DND-41 (cell line): ENCODE data around the gene ARHGAP31.
"Not testable (repeated sequence)": the region's sequence is repeated elsewhere in the genome, so short reads cannot be mapped to it uniquely, and the experiment has no call there.

Experiments used
- ATAC-seq: fragments of 200-7000 bp; cut with Tn5 transposase; 3 replicates; pipeline ENCODE4 v1.9.1; 2021; ENCODE audit warnings: low read depth; ENCODE audit not compliant: insufficient read depth
- DNase-seq: peaks from one replicate; pipeline ENCODE4 v3.0.0-alpha.2; 2020
- H2AFZ ChIP-seq: 2 replicates; pipeline ENCODE4 v1.6.0; 2012; ENCODE audit warnings: low read depth, low read length
- H3K27ac ChIP-seq: 2 replicates; pipeline ENCODE4 v1.5.1; 2012; ENCODE audit warnings: low read length, inconsistent platforms
- H3K27me3 ChIP-seq: fragments of 200-600 bp; sonication (generic); 2 replicates; pipeline ENCODE4 v1.6.0; 2012; ENCODE audit warnings: low read length, mild to moderate bottlenecking, inconsistent platforms; ENCODE audit not compliant: insufficient read depth, poor library complexity
- H3K36me3 ChIP-seq: 2 replicates; pipeline ENCODE4 v1.5.1; 2012; ENCODE audit warnings: low read length, inconsistent platforms; ENCODE audit not compliant: insufficient read depth
- H3K4me1 ChIP-seq: 2 replicates; pipeline ENCODE4 v1.5.1; 2012; ENCODE audit warnings: mild to moderate bottlenecking, low read length; ENCODE audit not compliant: insufficient read depth
- H3K4me2 ChIP-seq: 2 replicates; pipeline ENCODE4 v1.6.0; 2012; ENCODE audit warnings: mild to moderate bottlenecking, moderate library complexity, low read length, inconsistent platforms; ENCODE audit not compliant: insufficient read depth
- H3K4me3 ChIP-seq, 2 experiments: fragments of 200-600 bp in 1 of 2; shearing (Covaris generic) in 1 of 2; 2 replicates each; pipeline ENCODE4 v1.5.1; 2012 to 2016; ENCODE audit warnings: inconsistent platforms in 2 of 2, low read length in 2 of 2, mild to moderate bottlenecking in 2 of 2, low read depth in 1 of 2, moderate library complexity in 1 of 2
- H3K79me2 ChIP-seq: 2 replicates; pipeline ENCODE4 v1.6.0; 2012; ENCODE audit warnings: low read length, inconsistent platforms; ENCODE audit not compliant: insufficient read depth
- H3K9ac ChIP-seq: 2 replicates; pipeline ENCODE4 v1.6.0; 2012; ENCODE audit warnings: low read depth, mild to moderate bottlenecking, inconsistent platforms, low read length, moderate library complexity
- H3K9me3 ChIP-seq: 2 replicates; pipeline ENCODE4 v1.5.1; 2012; ENCODE audit warnings: low read length, moderate library complexity, mild to moderate bottlenecking, inconsistent platforms; ENCODE audit not compliant: insufficient read depth, severe bottlenecking
- H4K20me1 ChIP-seq: 2 replicates; pipeline ENCODE4 v1.6.0; 2012; ENCODE audit warnings: low read length; ENCODE audit not compliant: insufficient read depth
- CTCF ChIP-seq: IDR thresholded peaks from 2 replicates; pipeline ENCODE4 v1.5.1; 2012; ENCODE audit warnings: borderline replicate concordance, low read length, moderate library complexity, mild to moderate bottlenecking; ENCODE audit not compliant: poor library complexity, severe bottlenecking; ENCODE audit errors: extremely low read depth
- EZH2 ChIP-seq: IDR thresholded peaks from 3 replicates; pipeline ENCODE4 v1.6.1; 2012; ENCODE audit warnings: borderline replicate concordance, low read depth, mild to moderate bottlenecking, moderate library complexity, low read length, inconsistent platforms; ENCODE audit not compliant: severe bottlenecking

Gene ARHGAP31

GRCh38 chr3:119259821-119260220, 34.4 kb upstream of the ARHGAP31 start:
- ATAC-seq, result no peak
- H3K4me2 ChIP-seq, result no peak overlapping the region
- H3K36me3 ChIP-seq, result no peaks in the 10 kb centered on the region
- H3K79me2 ChIP-seq, result no peaks in the 10 kb centered on the region
- DNase-seq, result no peak
- no peaks in the 10 kb centered on the region for H3K4me1 ChIP-seq
- H3K9ac ChIP-seq, result no peak overlapping the region
- TF ChIP-seq EZH2 (no peak), CTCF (no peak)
- H3K9me3 ChIP-seq, result no peaks in the 10 kb centered on the region
- H3K27ac ChIP-seq, result no peak overlapping the region
- H4K20me1 ChIP-seq, result no peaks in the 10 kb centered on the region
- no peak overlapping the region for H2AFZ ChIP-seq
- no peak overlapping the region for H3K4me3 ChIP-seq
- no peaks in the 10 kb centered on the region for H3K27me3 ChIP-seq

DNA sequence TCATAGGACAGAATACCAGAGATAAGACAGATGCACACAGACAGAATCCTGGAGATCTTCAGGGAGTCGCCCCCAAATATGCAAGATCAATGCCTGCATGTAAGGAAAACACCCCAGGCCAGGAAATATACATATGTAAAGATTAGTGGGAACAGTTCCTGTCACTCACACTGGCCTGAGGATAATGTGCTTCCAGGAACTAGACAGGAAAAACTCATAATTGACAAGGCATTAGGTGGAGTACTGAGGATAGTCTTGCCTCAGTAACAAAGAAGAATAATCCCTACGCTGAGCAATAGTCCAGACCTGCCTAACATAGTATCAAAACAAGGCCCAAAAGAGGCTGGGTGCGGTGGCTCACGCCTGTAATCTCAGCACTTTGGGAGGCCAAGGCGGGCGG, 33.1 kb upstream of the ARHGAP31 start:
- H3K4me1 ChIP-seq, result no peaks in the 10 kb centered on the region
- no peak for DNase-seq
- no peak overlapping the region for H3K4me2 ChIP-seq
- no peak overlapping the region for H3K9ac ChIP-seq
- no peak overlapping the region for H2AFZ ChIP-seq
- H3K27ac ChIP-seq, result no peak overlapping the region
- no peaks in the 10 kb centered on the region for H3K79me2 ChIP-seq
- H3K36me3 ChIP-seq, result no peaks in the 10 kb centered on the region
- no peak for ATAC-seq
- H3K27me3 ChIP-seq, result no peaks in the 10 kb centered on the region
- no peak overlapping the region for H3K4me3 ChIP-seq
- H3K9me3 ChIP-seq, result no peaks in the 10 kb centered on the region
- TF ChIP-seq CTCF, result no peak
- H4K20me1 ChIP-seq, result no peaks in the 10 kb centered on the region

DNA sequence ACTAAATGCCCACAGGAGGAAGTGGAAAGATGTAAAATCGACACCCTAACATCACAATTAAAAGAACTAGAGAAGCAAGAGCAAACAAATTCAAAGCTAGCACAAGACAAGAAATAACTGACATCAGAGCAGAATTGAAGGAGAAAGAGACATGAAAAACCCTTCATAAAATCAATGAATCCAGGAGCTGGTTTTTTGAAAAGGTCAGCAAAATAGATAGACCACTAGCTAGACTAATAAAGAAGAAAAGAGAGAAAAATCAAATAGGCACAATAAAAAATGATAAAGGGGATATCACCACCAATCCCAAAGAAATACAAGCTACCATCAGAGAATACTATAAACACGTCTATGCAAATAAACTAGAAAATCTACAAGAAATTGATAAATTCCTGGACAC, 24.0 kb upstream of the ARHGAP31 start:
- not testable (repeated sequence) for ATAC-seq, H3K27me3 ChIP-seq, H3K27ac ChIP-seq

GRCh38 chr3:119276680-119277079, 17.5 kb upstream of the ARHGAP31 start:
- ATAC-seq (no peak), DNase-seq (no peak)
- Histone ChIP-seq H3K36me3 (no peaks in the 10 kb centered on the region), H3K9me3 (no peaks in the 10 kb centered on the region), H3K79me2 (no peaks in the 10 kb centered on the region), H3K9ac (no peak overlapping the region), H3K4me2 (no peak overlapping the region), H4K20me1 (no peaks in the 10 kb centered on the region), H3K4me1 (no peaks in the 10 kb centered on the region), H3K4me3 (no peak overlapping the region), H2AFZ (no peak overlapping the region), H3K27ac (no peak overlapping the region), H3K27me3 (no peaks in the 10 kb centered on the region)
- TF ChIP-seq CTCF (no peak), EZH2 (no peak)

More for the DNA sequence above, 24.0 kb upstream of the ARHGAP31 start:
- H3K4me2 ChIP-seq, H3K4me3 ChIP-seq, DNase-seq, H3K9ac ChIP-seq, H3K4me1 ChIP-seq, H3K36me3 ChIP-seq, H2AFZ ChIP-seq, H3K79me2 ChIP-seq, H3K9me3 ChIP-seq, H4K20me1 ChIP-seq: not testable (repeated sequence)
